NB4 (cell line): ENCODE measurements around the gene DGKD.

Experiments
- DNase-seq: peaks from one replicate; pipeline ENCODE4 v3.0.0; 2010; ENCODE audit warnings: low read depth
- H3K4me3 ChIP-seq: one replicate; pipeline ENCODE4 v1.5.1; 2011; ENCODE audit warnings: mild to moderate bottlenecking, low read depth, low read length, moderate library complexity
- CTCF ChIP-seq: IDR thresholded peaks from one replicate; pipeline ENCODE4 v1.5.1; 2012; ENCODE audit warnings: low read depth, low read length
- MAX ChIP-seq: IDR thresholded peaks from 2 replicates; pipeline ENCODE4 v1.6.1; 2011; ENCODE audit warnings: low read depth, low read length
- MYC ChIP-seq: IDR thresholded peaks from 2 replicates; pipeline ENCODE4 v1.6.1; 2011; ENCODE audit warnings: low read depth, low read length
- POLR2A ChIP-seq: IDR thresholded peaks from 2 replicates; pipeline ENCODE4 v1.6.1; 2011; ENCODE audit warnings: mild to moderate bottlenecking; ENCODE audit not compliant: insufficient read length; ENCODE audit errors: extremely low read depth

DGKD gene

GRCh38 chr2:233461481-233461891 is 107.2 kb downstream of the DGKD start:
- no peak for DNase-seq
- TF ChIP-seq MAX (no peak), CTCF (no peak), POLR2A (no peak), MYC (no peak)
- no peak overlapping the region for H3K4me3 ChIP-seq

- TF ChIP-seq POLR2A, result no peak
- TF ChIP-seq MYC, result no peak
- no peak for TF ChIP-seq MAX
- H3K4me3 ChIP-seq, result no peak overlapping the region
- DNase-seq, result no peak
These were observed 108.0 kb downstream of the DGKD start for GRCh38 chr2:233462202-233462785.

GRCh38 chr2:233462826-233463470 is 108.7 kb downstream of the DGKD start:
- no peak for DNase-seq
- TF ChIP-seq MAX (no peak), MYC (no peak)
- no peak overlapping the region for H3K4me3 ChIP-seq

- TF ChIP-seq CTCF (no peak), MAX (no peak), POLR2A (no peak)
- no peak overlapping the region for H3K4me3 ChIP-seq
- no peak for DNase-seq
These were observed 109.3 kb downstream of the DGKD start for GRCh38 chr2:233463586-233463985.

GRCh38 chr2:233464056-233464455 is 109.8 kb downstream of the DGKD start:
- no peak for TF ChIP-seq POLR2A
- no peak for TF ChIP-seq MAX
- no peak for TF ChIP-seq MYC
- no peak for TF ChIP-seq CTCF
- H3K4me3 ChIP-seq, result no peak overlapping the region
- no peak for DNase-seq

- TF ChIP-seq POLR2A, result no peak
- TF ChIP-seq CTCF, result no peak
- TF ChIP-seq MAX, result no peak
- no peak for TF ChIP-seq MYC
- no peak overlapping the region for H3K4me3 ChIP-seq
- DNase-seq, result no peak
These were observed 110.4 kb downstream of the DGKD start for GRCh38 chr2:233464531-233465240.
